ENCODE measurements around the gene FOXK2.
"Not testable (repeated sequence)": the region's sequence is repeated elsewhere in the genome, so short reads cannot be mapped to it uniquely, and the experiment has no call there.

Gene FOXK2

DNA sequence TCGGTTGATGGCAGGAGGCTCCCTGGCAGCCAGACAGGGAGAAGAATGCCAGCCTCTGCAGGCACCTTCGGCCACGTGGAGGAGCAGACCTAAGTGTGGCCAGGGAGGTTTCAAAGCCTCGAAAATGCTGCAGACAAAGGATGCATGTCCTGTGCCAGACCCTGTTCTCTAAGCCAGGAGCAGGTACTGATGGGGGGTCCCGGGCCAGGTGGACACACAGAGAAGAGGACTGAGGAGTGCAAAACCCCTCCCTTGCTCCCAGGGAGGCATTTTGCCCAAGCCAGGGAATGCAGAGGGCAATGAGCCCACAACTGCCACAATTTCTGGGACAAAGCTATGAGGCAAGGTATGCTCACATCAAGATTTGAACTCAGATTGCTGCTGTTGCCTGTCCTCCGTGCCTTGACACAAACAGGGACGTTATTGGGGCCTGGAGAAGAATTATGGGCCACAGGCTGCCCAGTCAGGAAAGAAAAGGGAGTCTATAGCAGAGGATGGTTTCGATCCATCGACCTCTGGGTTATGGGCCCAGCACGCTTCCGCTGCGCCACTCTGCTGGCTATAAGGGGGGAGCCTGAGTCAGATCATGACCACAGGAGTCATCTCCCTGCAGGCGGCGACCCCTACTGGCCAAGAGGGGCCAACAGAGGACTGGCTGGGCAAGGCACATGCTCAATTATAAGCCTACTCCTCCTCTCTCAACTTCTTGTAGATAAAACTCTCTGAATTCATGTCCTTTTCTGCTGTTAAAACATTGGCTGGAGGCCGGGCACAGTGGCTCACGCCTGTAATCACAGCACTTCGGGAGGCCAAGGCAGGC lies 25.1 kb upstream of the FOXK2 start:
- H3K4me3 ChIP-seq (ENCODE audit: low read depth, low read length): no peak overlapping the region
- peak; percentile 90 for DNase-seq (ENCODE audit: low read depth)

DNA sequence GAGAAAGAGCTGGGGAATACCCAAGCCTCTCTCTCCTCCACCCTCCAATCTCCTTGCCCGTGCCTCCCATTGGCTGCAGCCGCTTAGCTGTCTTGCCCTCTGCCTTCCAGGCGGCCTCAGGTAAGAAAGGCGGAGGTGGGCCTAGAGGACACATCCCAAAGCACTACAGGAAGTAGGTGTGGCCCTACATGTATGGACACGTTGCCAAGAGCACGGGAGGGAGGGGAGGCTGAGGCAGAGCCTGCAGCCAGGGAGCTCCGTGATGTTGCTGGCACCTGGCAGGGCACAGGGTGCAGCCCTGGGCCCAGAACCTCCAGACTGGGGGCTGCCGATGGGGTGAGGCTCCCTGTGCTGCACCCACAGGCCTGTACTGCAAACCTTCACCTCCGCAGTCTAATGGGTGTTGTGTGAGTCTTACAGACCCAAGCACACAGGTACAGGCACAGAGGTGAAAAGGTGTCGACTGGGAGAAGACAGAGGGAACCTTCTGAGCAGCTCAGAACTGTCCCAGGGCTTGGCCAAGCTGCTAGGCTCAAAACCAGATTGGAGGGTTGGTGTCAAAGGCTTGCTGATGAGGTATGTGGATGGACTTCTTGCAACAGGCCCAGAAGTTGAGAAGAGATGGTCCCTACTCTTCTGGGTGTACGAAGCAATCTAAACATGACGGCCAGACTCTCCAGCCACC lies 23.5 kb upstream of the FOXK2 start:
- DNase-seq (ENCODE audit: low read depth): no peak
- no peak overlapping the region for H3K4me3 ChIP-seq (ENCODE audit: low read depth, low read length)

DNA sequence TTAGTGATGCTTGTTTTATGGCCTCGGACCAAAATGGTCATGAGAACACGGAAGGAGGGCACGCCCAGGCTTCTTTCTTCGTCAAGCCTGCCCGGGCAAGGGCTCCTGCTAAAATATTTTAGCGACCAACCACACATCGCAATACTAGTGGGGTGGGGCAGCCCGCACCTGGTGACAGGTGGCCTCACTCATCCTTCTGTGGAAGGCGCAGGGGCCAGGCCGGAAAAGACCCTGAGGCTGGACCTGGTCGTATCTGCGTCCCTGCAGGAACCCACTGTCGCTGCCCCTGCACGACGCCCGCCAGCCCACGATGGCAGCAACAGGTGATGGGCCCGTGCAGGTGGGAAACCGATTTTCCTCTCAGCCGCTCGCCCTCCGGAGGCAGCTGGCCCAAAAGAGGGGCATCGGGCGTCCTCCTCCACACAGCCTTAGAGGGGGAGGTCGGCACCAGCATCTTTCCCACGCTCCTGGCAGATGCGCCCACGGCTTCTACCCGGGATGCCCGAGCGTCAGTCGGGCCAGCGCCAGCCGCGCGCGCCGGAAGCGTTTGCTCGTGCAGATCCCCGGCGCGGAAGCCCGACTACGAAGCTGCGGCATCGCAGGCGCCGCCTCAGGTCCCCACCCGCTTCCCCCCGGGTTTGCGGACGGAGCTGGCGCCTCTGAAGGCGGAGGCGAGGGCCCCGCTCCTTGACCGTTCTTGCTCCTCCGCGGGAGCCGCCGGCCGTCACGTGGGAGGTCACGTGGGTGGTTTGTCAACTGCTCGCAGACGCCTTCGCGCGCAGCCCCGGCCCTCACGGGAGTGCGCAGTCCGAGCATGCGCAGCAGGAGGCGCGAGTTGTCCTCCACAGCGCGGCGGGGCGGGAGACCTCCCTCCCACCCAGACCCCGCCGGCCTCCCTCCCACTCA lies 22.8 kb upstream of the FOXK2 start:
- DNase-seq (ENCODE audit: low read depth): peak; percentile 76
- peak overlapping the region; percentile 70 for H3K4me3 ChIP-seq (ENCODE audit: low read depth, low read length)

DNA sequence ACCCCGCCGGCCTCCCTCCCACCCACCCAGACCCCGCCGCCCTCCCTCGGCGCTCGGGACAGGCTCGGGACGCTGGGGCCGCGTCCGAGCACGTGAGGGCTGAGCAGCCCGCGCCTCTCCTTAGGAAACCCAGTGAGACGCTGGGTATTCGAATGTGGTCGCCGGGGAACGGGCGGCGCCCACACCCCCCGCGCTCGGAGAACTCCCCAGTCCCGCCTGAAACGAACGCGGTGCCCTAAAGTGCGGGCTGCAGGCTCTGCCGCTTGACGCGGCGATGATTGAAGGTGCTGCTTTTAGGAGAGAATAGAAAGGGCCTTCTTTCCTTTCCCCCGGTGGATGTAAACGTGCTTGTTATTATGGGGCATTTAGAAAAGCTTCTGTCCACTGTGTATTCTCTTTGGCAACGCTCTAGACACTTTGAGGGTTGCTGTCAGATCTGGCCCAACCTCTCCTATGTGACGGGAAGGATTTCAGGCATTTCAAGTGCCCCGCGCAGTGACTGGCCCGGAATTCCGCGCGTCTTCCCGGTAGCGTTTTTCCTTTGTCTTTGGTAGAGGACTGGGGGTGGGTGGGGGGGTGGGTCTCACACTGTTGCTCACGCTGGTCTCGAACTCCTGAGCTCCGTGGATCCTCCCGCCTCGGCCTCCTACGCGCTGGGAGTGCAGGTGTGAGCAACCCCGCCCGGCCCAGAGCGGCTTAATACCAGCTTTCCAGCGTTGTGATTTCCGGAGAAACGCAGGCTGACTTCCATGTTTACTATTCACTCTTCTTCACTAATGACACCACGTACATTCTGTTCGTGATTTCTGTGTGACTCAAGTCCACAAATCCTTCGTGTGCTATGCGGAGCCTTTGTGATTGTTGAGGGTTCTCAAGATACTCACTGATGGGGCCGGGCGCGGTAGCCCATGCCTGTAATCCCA lies 21.8 kb upstream of the FOXK2 start:
- DNase-seq (ENCODE audit: low read depth): no peak

DNA sequence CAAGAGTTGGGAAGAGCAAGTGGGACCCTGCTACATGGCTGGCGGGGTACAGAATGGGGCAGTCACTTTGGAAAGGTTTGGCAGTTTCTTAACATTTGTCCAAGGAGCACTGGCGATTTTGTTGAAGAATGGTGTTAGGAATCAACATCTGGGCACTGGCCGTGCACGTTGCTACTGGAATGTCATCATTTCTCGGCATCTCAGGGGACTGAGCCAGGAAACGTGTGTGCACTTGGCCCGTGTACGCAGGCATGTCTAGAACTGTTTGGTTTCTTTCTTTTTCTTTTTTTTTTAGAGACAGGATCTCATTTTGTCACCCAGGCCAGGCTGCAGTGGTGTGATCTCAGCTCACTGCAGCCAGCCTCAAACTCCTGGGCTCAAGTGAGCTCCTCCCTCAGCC lies 17.3 kb upstream of the FOXK2 start:
- H3K4me3 ChIP-seq (ENCODE audit: low read depth, low read length): no peak overlapping the region
- no peak for DNase-seq (ENCODE audit: low read depth)

More for the DNA sequence above, 21.8 kb upstream of the FOXK2 start:
- H3K4me3 ChIP-seq (ENCODE audit: low read depth, low read length): peak overlapping the region; percentile 70

DNA sequence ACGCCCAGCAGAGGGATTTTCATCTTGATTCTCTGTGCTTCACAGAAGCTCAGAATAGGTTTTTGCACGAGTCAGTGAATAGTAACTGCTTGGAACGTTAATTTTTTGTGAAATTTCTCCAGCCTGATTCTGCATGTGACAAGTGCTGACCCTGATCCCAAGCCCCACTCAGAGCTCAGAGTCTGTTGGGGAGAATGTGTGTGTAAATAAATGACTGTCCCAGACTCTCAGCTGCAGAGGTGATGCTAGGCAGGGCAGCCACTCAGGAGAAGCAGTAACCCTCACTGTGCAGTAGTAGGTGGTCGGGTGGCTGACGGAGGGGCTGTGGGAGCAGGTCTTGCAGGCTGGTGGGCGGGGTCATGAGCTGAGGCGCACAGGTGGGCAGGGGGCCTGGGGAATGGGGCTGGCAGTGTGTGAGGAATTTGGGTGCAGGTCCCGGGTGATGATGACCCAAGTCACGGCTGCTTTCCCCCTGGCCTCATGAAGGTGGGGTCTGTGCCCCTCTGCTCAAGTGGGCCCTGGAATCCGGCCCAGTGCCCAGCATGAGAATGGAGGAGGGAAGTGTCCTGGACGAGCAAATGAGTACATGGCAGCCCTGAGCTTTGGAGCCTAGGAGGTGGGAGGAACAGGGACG lies 16.3 kb upstream of the FOXK2 start:
- H3K4me3 ChIP-seq (ENCODE audit: low read depth, low read length): no peak overlapping the region
- no peak for DNase-seq (ENCODE audit: low read depth)

DNA sequence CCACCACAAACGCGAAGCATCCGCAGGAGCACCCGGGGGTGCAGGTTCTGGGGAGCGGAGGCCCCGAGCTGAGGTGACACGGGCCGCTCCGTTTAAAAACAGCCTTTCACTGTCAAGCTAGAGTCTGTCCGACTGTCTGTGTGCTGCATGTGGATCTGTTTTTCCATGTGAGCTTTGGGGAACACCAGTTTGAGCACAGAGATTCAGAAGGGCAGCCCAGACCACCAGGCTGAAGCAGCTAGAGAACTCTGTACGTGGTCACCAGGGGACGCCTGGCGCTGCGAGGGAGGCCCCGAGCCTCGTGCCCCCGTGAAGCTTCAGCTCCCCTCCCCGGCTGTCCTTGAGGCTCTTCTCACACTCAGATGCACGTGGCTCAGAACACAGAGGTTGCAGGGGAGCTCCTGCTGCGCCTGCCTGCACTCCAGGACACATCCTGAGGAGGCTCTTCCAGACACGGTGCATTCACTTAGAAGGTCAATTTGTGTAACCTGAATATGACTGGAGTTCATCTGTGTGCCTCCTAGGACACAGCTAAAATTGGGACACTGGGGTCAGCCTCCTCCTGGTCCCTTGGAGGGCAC lies 15.7 kb upstream of the FOXK2 start:
- no peak overlapping the region for H3K4me3 ChIP-seq (ENCODE audit: low read depth, low read length)
- no peak for DNase-seq (ENCODE audit: low read depth)

DNA sequence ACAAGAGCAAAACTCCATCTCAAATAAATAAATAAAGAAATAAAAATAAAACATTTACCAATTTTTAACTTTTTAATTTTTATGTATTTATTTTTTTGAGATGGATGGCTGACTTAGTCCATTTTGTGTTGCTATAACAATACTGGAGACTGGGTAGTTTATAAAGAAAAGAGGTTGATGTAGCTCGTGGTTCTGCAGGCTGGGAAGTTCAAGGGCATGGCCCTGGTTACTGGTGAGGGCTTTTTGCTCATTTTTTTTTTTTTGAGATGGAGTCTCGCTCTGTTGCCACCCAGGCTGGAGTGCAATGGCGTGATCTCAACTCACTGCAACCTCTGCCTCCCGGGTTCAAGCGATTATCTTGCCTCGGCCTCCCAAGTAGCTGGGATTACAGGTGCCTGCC lies 14.2 kb upstream of the FOXK2 start:
- no peak overlapping the region for H3K4me3 ChIP-seq (ENCODE audit: low read depth, low read length)
- DNase-seq (ENCODE audit: low read depth): no peak

DNA sequence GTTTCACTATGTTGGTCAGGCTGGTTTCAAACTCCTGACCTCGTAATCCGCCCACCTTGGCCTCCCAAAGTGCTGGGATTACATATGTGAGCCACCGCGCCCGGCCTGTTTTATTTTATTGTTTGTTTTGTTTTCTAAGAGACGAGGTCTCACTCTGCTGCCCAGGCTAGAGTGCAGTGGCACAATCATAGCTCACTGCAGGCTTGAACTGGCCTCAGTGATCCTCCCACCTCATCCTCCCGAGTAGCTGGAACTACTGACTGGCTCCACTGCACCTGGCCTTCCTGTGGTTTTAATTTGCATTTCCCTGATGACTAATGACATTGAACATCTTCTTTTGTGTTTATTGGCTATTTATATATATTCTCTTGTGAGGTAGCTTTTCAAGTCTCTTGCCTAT lies 13.1 kb upstream of the FOXK2 start:
- H3K4me3 ChIP-seq (ENCODE audit: low read depth, low read length); DNase-seq (ENCODE audit: low read depth): not testable (repeated sequence)

DNA sequence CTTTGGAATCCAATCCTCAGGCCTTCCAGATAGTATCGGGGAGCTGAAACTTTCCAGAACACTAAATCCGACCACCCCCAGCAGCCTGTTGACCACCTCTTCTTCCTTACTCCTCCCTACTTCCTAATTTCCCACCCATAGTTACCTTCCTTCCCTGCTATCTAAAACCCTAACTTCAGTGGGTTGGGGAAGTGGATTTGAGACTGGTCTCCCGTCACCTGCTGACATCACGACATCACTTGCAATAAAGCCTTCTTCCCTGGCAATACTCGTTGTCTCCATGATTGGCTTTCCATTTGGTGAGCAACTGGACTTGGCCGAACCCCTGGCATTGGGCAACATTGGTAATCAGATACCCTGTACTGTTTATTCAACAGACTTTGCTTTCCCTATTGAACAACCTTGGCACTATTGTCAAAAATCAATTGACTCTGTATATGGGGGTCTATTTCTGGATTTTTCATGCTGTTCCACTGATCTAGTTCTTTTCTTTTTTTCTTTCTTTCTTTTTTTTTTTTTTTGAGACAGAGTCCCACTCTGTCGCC lies 11.8 kb upstream of the FOXK2 start:
- no peak overlapping the region for H3K4me3 ChIP-seq (ENCODE audit: low read depth, low read length)
- DNase-seq (ENCODE audit: low read depth): no peak

DNA sequence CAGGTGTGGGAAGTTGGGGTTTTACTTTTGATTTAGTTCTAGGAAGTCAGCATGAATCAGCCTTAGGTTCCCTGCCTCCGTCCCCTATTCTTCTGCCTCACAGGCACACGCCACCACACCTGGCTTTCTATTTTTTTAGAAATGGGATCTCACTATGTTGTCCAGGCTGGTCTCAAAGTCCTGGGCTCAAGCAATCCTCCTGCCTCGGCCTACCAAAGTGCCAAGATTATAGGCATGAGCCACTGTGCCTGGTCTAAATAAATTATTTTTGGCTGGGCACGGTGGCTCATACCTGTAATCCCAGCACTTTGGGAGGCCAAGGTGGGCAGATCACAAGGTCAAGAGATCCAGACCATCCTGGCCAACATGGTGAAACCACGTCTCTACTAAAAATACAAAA lies 7.9 kb upstream of the FOXK2 start:
- H3K4me3 ChIP-seq (ENCODE audit: low read depth, low read length): not testable (repeated sequence)

DNA sequence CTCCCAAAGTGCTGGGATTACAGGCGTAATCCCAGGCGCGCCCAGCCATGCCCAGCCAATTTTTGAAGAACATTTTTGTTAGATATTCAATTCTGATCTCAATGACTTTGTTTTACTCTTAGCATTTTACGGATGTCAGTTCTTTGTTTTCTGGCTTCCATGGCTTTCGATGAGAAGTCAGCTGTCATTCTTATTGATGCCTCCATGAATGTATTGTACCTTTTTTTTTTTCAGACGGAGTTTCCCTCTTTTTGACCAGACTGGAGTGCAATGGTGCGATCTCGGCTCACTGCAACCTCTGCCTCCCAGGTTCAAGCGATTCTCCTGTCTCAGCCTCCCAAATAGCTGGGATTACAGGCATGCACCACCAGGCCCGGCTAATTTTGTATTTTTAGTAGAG lies 5.7 kb upstream of the FOXK2 start:
- not testable (repeated sequence) for DNase-seq (ENCODE audit: low read depth); H3K4me3 ChIP-seq (ENCODE audit: low read depth, low read length)

More for the DNA sequence above, 7.9 kb upstream of the FOXK2 start:
- not testable (repeated sequence) for DNase-seq (ENCODE audit: low read depth)

DNA sequence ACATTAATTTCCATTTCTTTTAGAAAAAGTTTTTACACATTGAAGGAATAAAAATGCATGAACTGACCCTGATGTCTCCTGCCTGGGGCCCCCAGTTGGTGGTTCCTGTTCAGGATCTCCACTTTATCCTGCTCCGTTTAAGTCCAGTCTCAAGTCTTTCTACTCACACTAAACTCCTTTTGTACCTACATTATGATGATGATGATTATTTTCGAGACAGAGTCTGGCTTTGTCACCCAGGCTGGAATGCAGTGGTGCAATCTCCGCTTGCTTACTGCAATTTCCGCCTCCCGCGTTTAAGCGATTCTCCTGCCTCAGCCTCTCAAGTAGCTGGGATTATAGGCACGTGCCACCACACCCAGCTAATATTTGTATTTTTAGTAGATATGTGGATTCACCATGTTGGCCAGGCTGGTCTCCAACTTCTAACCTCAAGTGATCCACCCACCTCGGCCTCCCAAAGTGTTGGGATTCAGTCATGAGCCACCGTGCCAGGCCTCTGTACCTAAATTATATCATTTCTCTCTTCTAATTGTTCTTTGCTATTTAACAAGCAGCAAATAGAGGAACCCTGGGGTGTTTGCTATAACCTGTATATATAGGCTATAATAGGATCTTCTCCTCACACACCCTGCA lies 2.2 kb upstream of the FOXK2 start:
- no peak overlapping the region for H3K4me3 ChIP-seq (ENCODE audit: low read depth, low read length)

DNA sequence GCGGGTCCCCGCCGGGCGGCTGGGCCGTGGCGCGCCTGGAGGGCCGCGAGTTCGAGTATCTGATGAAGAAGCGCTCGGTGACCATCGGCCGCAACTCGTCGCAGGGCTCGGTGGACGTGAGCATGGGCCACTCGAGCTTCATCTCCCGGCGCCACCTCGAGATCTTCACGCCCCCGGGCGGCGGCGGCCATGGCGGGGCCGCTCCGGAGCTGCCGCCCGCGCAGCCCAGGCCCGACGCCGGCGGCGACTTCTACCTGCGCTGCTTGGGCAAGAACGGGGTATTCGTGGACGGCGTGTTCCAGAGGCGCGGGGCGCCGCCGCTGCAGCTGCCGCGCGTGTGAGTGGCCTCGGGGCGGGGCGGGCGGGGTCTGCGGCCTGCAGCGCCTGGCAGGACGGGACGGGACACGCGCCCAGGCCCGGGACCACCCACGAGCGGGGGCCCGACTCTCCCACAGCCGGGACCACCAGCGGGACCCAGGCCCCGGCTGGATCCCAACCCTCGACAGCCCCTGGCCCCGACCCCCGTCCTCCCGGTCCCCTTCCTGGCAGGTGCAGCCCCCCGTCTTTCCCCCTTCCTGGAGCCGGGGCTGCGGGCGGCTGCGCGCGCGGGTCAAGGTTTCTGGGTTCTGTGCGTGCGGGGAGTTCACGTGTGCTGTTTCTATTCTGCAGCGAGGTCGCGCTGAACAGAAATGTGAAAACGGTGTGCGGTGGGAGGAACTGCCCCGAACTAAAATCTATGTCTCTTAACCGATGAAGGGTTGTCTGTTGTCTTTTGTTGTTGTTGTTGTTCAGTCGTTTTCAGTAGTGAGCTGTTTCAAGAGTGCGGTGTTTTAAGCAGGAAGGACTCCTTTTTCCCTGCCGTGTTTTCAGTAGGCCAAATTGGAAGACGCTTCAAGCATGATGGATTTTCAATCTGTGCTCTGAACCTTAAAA lies 705 bp downstream of the FOXK2 start:
- DNase-seq (ENCODE audit: low read depth): no peak
- H3K4me3 ChIP-seq (ENCODE audit: low read depth, low read length): peak overlapping the region; percentile 73

More for the DNA sequence above, 2.2 kb upstream of the FOXK2 start:
- no peak for DNase-seq (ENCODE audit: low read depth)

DNA sequence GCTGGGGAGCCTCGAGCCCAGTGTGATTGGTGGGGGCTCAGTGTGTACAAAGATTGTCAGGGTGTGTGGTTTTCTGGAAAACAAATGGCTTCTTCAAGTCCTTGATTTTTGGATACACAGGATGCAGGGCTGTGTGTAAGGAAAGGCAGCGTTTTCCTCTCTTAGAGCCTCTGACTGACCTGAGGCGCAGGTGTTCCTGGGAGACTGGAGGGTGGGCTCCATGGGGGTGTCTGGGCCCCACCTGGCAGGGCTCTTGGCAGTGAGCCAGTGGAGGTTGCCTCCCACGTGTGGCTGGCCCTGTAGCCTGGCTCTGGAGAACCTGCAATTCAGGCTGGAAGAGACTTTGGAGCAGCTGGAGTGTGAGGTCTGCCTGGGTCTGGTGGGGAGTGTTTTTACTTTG lies 5.0 kb downstream of the FOXK2 start:
- no peak for DNase-seq (ENCODE audit: low read depth)

DNA sequence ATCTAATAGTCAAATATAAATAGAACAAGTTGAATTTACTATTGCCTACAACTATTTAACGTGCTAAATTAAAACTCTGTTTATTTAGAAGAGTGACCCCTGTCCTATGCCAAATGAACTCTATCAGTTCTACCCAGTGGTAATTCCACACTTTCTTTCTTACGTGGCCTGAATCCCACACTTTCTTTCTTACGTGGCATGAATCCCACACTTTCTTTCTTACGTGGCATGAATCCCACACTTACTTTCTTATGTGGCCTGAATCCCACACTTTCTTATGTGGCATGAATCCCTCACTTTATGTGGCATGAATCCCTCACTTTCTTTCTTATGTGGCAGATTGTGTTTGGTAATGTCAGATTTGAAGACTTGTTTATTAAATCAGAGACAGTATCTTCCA lies 6.2 kb downstream of the FOXK2 start:
- no peak overlapping the region for H3K4me3 ChIP-seq (ENCODE audit: low read depth, low read length)
- no peak for DNase-seq (ENCODE audit: low read depth)

More for the DNA sequence above, 5.0 kb downstream of the FOXK2 start:
- no peak overlapping the region for H3K4me3 ChIP-seq (ENCODE audit: low read depth, low read length)
